Calu3 (cell line): ENCODE data around the gene SOX10. TPM values are rescaled to one million over a fixed set of nuclear protein-coding genes. Genes with fewer than 3 reads are reported as not detected.

Experiments
- BruUV-seq: library from RNA; stranded (reverse); fragments of 400-500 nt; replicated peaks from 2 replicates; lab custom pipeline; 2021; lab: Mats Ljungman, UMichigan
- CTCF ChIA-PET: fragments of 300-600 bp; sonication (Branson Sonifier 250); formaldehyde crosslinking; loops from one replicate; lab custom pipeline; 2022; ENCODE audit warnings: antibody characterized with exemption; lab: Charles Lee
- DNase-seq: peaks from one replicate; pipeline ENCODE4 v3.0.0; 2022
- H3K27ac Mint-ChIP-seq: one replicate; pipeline ENCODE4 v1.8.0; 2022; ENCODE audit warnings: mixed read lengths; ENCODE audit not compliant: unreplicated experiment
- H3K27me3 Mint-ChIP-seq: one replicate; pipeline ENCODE4 v1.8.0; 2022; ENCODE audit warnings: mixed read lengths; ENCODE audit not compliant: unreplicated experiment
- H3K36me3 Mint-ChIP-seq: one replicate; pipeline ENCODE4 v1.8.0; 2022; ENCODE audit warnings: mild to moderate bottlenecking, moderate library complexity, mixed read lengths; ENCODE audit not compliant: insufficient read depth, unreplicated experiment
- H3K4me1 Mint-ChIP-seq: one replicate; pipeline ENCODE4 v1.8.0; 2022; ENCODE audit warnings: mild to moderate bottlenecking, low read depth, mixed read lengths; ENCODE audit not compliant: unreplicated experiment
- H3K4me3 Mint-ChIP-seq: one replicate; pipeline ENCODE4 v1.8.0; 2022; ENCODE audit warnings: mild to moderate bottlenecking, low read depth, moderate library complexity, mixed read lengths; ENCODE audit not compliant: unreplicated experiment
- H3K9me3 Mint-ChIP-seq: one replicate; pipeline ENCODE4 v1.8.0; 2022; ENCODE audit warnings: low read depth, mixed read lengths; ENCODE audit not compliant: unreplicated experiment
- intact Hi-C: fragments of 100-400 bp; cut with micrococcal nuclease; formaldehyde crosslinking; loops from one replicate; pipeline ENCODE4 v1.10.0; 2022; ENCODE audit not compliant: unreplicated experiment
- total RNA-seq: library from RNA; stranded (reverse); gene quantifications from 2 replicates; pipeline ENCODE4 v1.2.3, GENCODE V29; 2022
- TF ChIP-seq, protein P1 (sequence below): fragments of 200-600 bp; IDR thresholded peaks from one replicate; pipeline ENCODE4 v1.8.0; 2022; ENCODE audit warnings: antibody characterized with exemption; ENCODE audit not compliant: unreplicated experiment

The SOX10 gene
- total RNA-seq, 1 experiment from 2014 or later: not detected

DNA sequence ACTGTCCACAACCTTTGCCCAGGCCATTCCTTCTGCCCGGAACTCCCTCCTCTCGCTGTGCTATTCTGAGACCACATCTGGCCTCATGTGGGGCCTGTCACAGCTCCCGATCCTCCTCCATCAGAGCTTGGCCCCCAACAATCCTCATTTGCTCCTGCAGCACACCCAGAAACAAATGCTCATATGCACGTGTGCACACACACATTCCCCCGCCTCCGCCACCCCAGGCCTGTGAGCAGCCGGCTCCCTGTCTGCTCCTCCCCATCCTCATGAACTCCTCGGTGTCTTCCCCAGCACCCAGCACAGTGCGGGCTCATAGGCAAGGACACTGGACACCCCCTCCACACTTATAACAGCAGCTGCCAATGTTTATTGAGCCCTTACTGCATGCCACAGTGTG lies 43.1 kb upstream of the SOX10 start:
- Mint-ChIP-seq H3K4me1 (no peaks in the 10 kb centered on the region), H3K9me3 (no peaks in the 10 kb centered on the region), H3K36me3 (no peaks in the 10 kb centered on the region), H3K27ac (no peak overlapping the region), H3K4me3 (no peak overlapping the region), H3K27me3 (peaks cover 57% of the 10 kb centered on the region)
- TF ChIP-seq, protein P1, sequence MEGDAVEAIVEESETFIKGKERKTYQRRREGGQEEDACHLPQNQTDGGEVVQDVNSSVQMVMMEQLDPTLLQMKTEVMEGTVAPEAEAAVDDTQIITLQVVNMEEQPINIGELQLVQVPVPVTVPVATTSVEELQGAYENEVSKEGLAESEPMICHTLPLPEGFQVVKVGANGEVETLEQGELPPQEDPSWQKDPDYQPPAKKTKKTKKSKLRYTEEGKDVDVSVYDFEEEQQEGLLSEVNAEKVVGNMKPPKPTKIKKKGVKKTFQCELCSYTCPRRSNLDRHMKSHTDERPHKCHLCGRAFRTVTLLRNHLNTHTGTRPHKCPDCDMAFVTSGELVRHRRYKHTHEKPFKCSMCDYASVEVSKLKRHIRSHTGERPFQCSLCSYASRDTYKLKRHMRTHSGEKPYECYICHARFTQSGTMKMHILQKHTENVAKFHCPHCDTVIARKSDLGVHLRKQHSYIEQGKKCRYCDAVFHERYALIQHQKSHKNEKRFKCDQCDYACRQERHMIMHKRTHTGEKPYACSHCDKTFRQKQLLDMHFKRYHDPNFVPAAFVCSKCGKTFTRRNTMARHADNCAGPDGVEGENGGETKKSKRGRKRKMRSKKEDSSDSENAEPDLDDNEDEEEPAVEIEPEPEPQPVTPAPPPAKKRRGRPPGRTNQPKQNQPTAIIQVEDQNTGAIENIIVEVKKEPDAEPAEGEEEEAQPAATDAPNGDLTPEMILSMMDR: no peak
- CTCF ChIA-PET: interaction anchor here (0.8 to 0.9 kb wide), 2 partner anchors 10 to 25 kb away, joined by 3 read pairs; no protein-coding TSS in a partner anchor
- intact Hi-C loops: no loop called here
- no TSS peak for BruUV-seq
- no peak for DNase-seq

DNA sequence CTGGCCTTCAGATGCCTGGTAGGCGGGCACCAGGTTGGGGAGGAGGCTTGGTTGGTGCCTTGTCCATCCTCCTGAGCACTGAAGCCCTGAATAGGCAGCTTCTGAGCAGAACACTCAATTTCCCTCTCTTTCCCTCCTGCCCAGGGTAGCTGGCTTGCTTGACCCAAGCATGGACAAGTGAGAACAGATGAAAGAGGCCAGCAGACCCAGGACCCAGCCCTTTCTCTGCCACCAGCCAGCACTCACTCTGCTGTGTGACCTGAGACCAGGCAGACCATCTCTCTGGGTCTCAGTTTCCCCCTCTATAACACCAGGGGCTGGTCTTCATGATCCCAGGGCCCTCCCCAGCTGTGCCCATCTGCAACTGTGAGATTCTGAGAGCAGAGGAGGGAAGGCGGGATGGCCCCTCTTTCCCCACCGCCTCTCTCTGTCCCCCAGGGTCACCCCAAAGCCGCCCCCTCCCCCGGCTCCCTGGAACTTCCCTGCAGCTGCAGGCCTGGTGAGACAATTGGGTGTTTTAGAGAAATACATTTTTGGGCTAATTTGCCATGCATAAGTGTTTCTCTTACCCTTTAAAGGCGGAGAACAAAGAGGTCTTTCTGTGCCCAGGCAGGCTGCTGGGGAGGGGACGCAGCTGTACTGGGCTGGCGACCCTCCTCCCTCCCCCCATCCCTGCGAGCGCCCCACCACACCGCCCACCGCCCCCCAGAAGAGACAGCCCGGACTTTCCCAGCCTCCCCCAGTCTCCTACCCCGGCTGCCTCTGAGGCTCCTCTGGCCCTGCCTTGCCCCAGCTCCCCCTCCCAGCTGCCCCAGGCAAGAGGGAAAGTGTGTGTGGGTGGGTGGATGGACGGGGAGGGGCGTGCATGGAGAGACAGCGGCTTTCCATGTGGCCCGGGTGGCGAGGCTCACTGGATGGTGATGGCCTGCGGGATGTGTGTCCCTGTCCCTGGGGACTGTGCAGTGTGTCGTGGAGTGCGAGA lies 42.1 kb upstream of the SOX10 start:
- H3K9me3 Mint-ChIP-seq: no peaks in the 10 kb centered on the region
- intact Hi-C loops: no loop called here
- no peak overlapping the region for H3K4me3 Mint-ChIP-seq
- peaks cover 57% of the 10 kb centered on the region for H3K27me3 Mint-ChIP-seq
- H3K36me3 Mint-ChIP-seq: no peaks in the 10 kb centered on the region
- no peak for DNase-seq
- no TSS peak for BruUV-seq
- TF ChIP-seq, protein P1: no peak
- CTCF ChIA-PET: interaction anchor here (0.6 to 0.9 kb wide), 2 partner anchors 9 to 422 kb away, joined by 3 to 5 read pairs; no protein-coding TSS in a partner anchor
- no peak overlapping the region for H3K27ac Mint-ChIP-seq
- H3K4me1 Mint-ChIP-seq: no peaks in the 10 kb centered on the region

DNA sequence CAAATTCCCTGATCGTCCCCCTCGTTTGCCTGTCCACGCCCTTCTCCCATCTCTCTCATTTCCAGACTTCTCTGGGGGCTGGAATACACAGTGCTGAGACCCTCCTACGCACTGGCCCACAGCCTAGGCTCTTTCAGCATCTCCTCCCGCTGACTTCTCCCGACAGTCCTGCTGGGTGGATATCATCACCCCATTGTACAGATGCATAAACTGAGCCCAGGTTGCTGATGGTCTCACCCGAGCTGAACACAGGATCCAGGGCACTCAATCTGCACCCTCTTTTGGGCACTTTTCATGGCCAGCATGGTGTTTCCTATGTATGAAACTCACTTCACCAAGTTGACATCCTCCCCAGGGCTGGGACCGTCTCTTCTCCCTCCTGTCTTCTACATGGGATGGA lies 41.2 kb upstream of the SOX10 start:
- no peak for DNase-seq
- H3K27ac Mint-ChIP-seq: no peak overlapping the region
- no TSS peak for BruUV-seq
- H3K4me3 Mint-ChIP-seq: no peak overlapping the region
- H3K27me3 Mint-ChIP-seq: peaks cover 57% of the 10 kb centered on the region
- no peaks in the 10 kb centered on the region for H3K9me3 Mint-ChIP-seq
- no peaks in the 10 kb centered on the region for H3K36me3 Mint-ChIP-seq
- CTCF ChIA-PET: interaction anchor here (0.9 kb wide), 1 partner anchor 8 kb away, joined by 3 read pairs; no protein-coding TSS in a partner anchor
- TF ChIP-seq, protein P1: no peak
- no peaks in the 10 kb centered on the region for H3K4me1 Mint-ChIP-seq
- intact Hi-C loops: no loop called here

DNA sequence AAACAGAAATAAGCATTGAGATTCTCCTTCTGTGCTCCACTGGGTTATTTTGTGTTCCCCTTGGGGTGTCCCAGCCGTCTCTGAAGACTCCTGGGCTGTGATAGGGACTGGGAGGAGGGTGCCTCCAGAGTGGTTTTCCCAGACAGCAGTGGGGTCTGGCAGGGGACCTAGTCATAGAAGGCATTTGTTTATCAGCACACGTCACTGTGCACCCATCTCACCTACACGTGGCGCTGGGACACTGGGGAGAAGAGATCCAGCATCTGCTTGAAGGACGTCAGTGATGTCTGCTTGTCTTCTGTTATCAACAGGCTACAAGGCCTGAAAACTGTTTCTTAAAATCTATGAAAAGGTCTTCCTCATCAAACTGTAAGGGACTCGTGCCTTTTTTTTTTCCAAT lies 38.7 kb upstream of the SOX10 start:
- no peaks in the 10 kb centered on the region for H3K9me3 Mint-ChIP-seq
- no peaks in the 10 kb centered on the region for H3K36me3 Mint-ChIP-seq
- CTCF ChIA-PET: no interaction called here
- H3K27ac Mint-ChIP-seq: no peak overlapping the region
- DNase-seq: no peak
- TF ChIP-seq, protein P1: no peak
- H3K27me3 Mint-ChIP-seq: peaks cover 37% of the 10 kb centered on the region
- no peak overlapping the region for H3K4me3 Mint-ChIP-seq
- peaks cover 5% of the 10 kb centered on the region for H3K4me1 Mint-ChIP-seq
- intact Hi-C loops: no loop called here
- no TSS peak for BruUV-seq
